ENCODE results near the gene CCDC78. TPM values are rescaled to one million over a fixed set of nuclear protein-coding genes. Genes with fewer than 3 reads are reported as not detected.
A peak's percentile ranks its signal among the peaks of the same experiment; 100 is the strongest.

The CCDC78 gene
- total RNA-seq, 1 experiment from 2014 or later, result 20.2 TPM

- H3K36me3 Mint-ChIP-seq, result peaks cover 25% of the 10 kb centered on the region
- ATAC-seq (peak; percentile 49), DNase-seq (ENCODE audit: low spot score) (peak; percentile 96)
- peaks cover 19% of the 10 kb centered on the region for H3K4me1 Mint-ChIP-seq
- ChIA-PET POLR2A (interaction anchor here (1.6 kb wide), 1 partner anchor 11 kb away, joined by 6 read pairs; no protein-coding TSS in a partner anchor), CTCF (interaction anchor here (0.6 to 1.7 kb wide), 6 partner anchors 11 to 110 kb away, joined by 3 to 5 read pairs (median 3); partner anchors contain the start of genes ANTKMT and RHOT2)
- no peaks in the 10 kb centered on the region for H3K27me3 Mint-ChIP-seq (ENCODE audit: low read depth)
- H3K4me3 Mint-ChIP-seq, result peak within 1 kb of the TSS; percentile 76
- no peak within 1 kb of the TSS; the same call in 1 of the 2 replicates for H3K27ac Mint-ChIP-seq
- H3K9me3 Mint-ChIP-seq, result no peaks in the 10 kb centered on the region
- TF ChIP-seq USF2 (CRISPR knock-in tag; IDR thresholded peaks at IDR 0.05) (peak; percentile 71), HMGXB4 (CRISPR knock-in tag; IDR thresholded peaks at IDR 0.05) (no peak; the same call in 1 of the 2 replicates), NFATC4 (CRISPR knock-in tag; IDR thresholded peaks at IDR 0.05) (no peak; the same call in 1 of the 2 replicates), ZNF317 (CRISPR knock-in tag; IDR thresholded peaks at IDR 0.05; ENCODE audit: borderline replicate concordance, low read depth) (no peak), NFE2L1 (CRISPR knock-in tag; IDR thresholded peaks at IDR 0.05) (peak; percentile 57; the same call in 1 of the 2 replicates), ZBTB43 (CRISPR knock-in tag; IDR thresholded peaks at IDR 0.05) (no peak; the same call in 1 of the 2 replicates), TEAD4 (CRISPR knock-in tag; IDR thresholded peaks at IDR 0.05) (no peak), KAT7 (CRISPR knock-in tag; IDR thresholded peaks at IDR 0.05; ENCODE audit: borderline replicate concordance) (no peak), ZBTB21 (CRISPR knock-in tag; IDR thresholded peaks at IDR 0.05; ENCODE audit: borderline replicate concordance) (no peak), ZNF263 (CRISPR knock-in tag; IDR thresholded peaks at IDR 0.05; ENCODE audit: low read depth) (no peak), IRF1 (CRISPR knock-in tag; IDR thresholded peaks at IDR 0.05) (no peak), NR3C1 (CRISPR knock-in tag; conservative IDR thresholded peaks at IDR 0.05; ENCODE audit: low read depth) (no peak), FOXJ3 (CRISPR knock-in tag; IDR thresholded peaks at IDR 0.05; ENCODE audit: borderline replicate concordance) (no peak), NR1H2 (CRISPR knock-in tag; IDR thresholded peaks at IDR 0.05) (no peak), MXD4 (CRISPR knock-in tag; IDR thresholded peaks at IDR 0.05; ENCODE audit: borderline replicate concordance) (no peak), MLX (CRISPR knock-in tag; IDR thresholded peaks at IDR 0.05) (no peak), ZNF232 (CRISPR knock-in tag; IDR thresholded peaks at IDR 0.05) (no peak), ZNF532 (CRISPR knock-in tag; IDR thresholded peaks at IDR 0.05; ENCODE audit: borderline replicate concordance) (no peak), ZNF121 (CRISPR knock-in tag; IDR thresholded peaks at IDR 0.05) (no peak), RELA (CRISPR knock-in tag; IDR thresholded peaks at IDR 0.05; ENCODE audit: borderline replicate concordance) (no peak), ZNF138 (CRISPR knock-in tag; conservative IDR thresholded peaks at IDR 0.05) (no peak), GABPB1 (CRISPR knock-in tag; IDR thresholded peaks at IDR 0.05) (no peak; the same call in 1 of the 2 replicates), TEAD1 (CRISPR knock-in tag; IDR thresholded peaks at IDR 0.05) (peak; percentile 80), ESRRA (CRISPR knock-in tag; IDR thresholded peaks at IDR 0.05; ENCODE audit: borderline replicate concordance) (no peak), SMAD3 (CRISPR knock-in tag; IDR thresholded peaks at IDR 0.05; ENCODE audit: borderline replicate concordance) (no peak), ZNF219 (CRISPR knock-in tag; IDR thresholded peaks at IDR 0.05; ENCODE audit: borderline replicate concordance) (no peak), RORB (CRISPR knock-in tag; IDR thresholded peaks at IDR 0.05) (no peak), FOXP1 (CRISPR knock-in tag; IDR thresholded peaks at IDR 0.05; ENCODE audit: borderline replicate concordance) (peak; percentile 57; the same call in 1 of the 2 replicates), NFYB (CRISPR knock-in tag; conservative IDR thresholded peaks at IDR 0.05; ENCODE audit: low read depth) (peak; percentile 88)
Observed at GRCh38 chr16:684071-684794, 42.0 kb downstream of the CCDC78 start, which contains the start of gene JMJD8. Gene JMJD8 (minus strand): TSS chr16:684334. CDS start chr16:684319, 15 bp downstream.

All from WTC11 (cell line).